ENCODE measurements around the gene CFAP141. TPM values are rescaled to one million over a fixed set of nuclear protein-coding genes. Genes with fewer than 3 reads are reported as not detected.
A peak's percentile ranks its signal among the peaks of the same experiment; 100 is the strongest.

The CFAP141 gene
- total and polyA plus RNA-seq, 2 donors, result not detected

DNA sequence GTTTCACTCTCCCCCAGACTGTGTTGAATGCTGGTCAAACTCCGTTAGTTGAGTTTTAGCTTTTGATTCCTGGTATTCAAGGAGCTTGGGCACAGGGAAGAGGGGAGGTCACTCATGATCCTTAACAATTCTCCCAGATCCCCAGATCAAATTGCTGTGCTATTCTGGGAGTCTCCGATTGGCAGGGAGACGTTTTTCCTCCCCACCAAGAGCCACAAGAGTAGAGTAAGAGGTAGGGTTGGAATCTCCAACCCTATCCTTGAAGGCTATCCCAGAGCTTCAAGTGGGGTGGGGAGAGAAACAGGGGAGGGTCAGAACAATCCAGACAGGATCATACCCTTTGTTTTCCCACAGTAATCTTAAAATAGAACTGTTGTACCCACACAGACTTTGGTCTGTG lies 13.7 kb downstream of the CFAP141 start:
- Histone ChIP-seq H3K4me3 (ENCODE audit: low read length in 2 of 2) (no peak overlapping the region), H3K36me3 (ENCODE audit: control insufficient read depth in 2 of 2, insufficient read depth in 2 of 2, low read length in 1 of 2) (no peaks in the 10 kb centered on the region), H3K9me3 (ENCODE audit: control insufficient read depth in 2 of 2, insufficient read depth in 1 of 2, low read length in 1 of 2) (no peaks in the 10 kb centered on the region), H3K27ac (ENCODE audit: low read depth in 1 of 2, low read length in 1 of 2) (no peak overlapping the region), H3K27me3 (ENCODE audit: control insufficient read depth in 2 of 2, insufficient read depth in 1 of 2, low read length in 1 of 2) (peaks cover 0 to 20% of the 10 kb centered on the region in 2 donors), H3K4me1 (ENCODE audit: control insufficient read depth in 2 of 2, insufficient read depth in 2 of 2, low read length in 2 of 2) (no peaks in the 10 kb centered on the region)
- WGBS, result 72% methylated on average over 3 of the region's 3 CpGs
- no peak for DNase-seq (ENCODE audit: low read depth in 6 of 9, low spot score in 9 of 9)

DNA sequence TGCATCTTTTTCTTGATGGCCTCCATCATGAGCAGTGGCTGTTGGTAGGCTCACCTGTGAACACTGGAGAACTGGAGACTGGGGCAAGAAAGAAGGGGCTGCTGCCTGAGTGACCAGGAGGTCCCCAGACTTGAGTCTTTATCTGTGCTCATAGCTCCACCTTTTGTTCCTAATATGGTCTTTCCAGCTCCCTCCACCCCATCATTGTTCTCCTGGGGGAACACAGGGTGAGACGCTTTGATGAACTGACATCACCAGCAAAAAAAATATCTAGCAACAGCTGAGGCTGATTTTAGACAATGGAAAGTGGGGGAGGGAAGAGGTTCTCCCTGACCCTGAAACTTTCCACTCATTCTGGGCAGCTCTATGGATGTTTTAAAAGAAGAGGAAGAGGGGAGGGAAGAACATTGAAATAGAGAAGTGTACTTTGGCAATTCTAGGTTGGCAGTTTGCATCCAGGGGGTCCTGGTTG lies 14.1 kb downstream of the CFAP141 start, which contains the start of gene TPM3:
Gene TPM3 (minus strand): TSS at position 111 of the 472 bp plus-strand sequence. CDS start 82 bp downstream, at position 29.
- Histone ChIP-seq H3K27ac (ENCODE audit: low read depth in 1 of 2, low read length in 1 of 2) (no peak within 1 kb of the TSS), H3K27me3 (ENCODE audit: control insufficient read depth in 2 of 2, insufficient read depth in 1 of 2, low read length in 1 of 2) (peaks cover 0 to 20% of the 10 kb centered on the region in 2 donors), H3K4me3 (ENCODE audit: low read length in 2 of 2) (no peak within 1 kb of the TSS), H3K36me3 (ENCODE audit: control insufficient read depth in 2 of 2, insufficient read depth in 2 of 2, low read length in 1 of 2) (no peaks in the 10 kb centered on the region), H3K4me1 (ENCODE audit: control insufficient read depth in 2 of 2, insufficient read depth in 2 of 2, low read length in 2 of 2) (no peaks in the 10 kb centered on the region), H3K9me3 (ENCODE audit: control insufficient read depth in 2 of 2, insufficient read depth in 1 of 2, low read length in 1 of 2) (no peaks in the 10 kb centered on the region)
- DNase-seq (ENCODE audit: low read depth in 6 of 9, low spot score in 9 of 9), result no peak
- WGBS, result 56% methylated on average over 1 of the region's 1 CpG

GRCh38 chr1:154190550-154190949 lies 15.6 kb downstream of the CFAP141 start:
- Histone ChIP-seq H3K36me3 (ENCODE audit: control insufficient read depth in 2 of 2, insufficient read depth in 2 of 2, low read length in 1 of 2) (no peaks in the 10 kb centered on the region), H3K27me3 (ENCODE audit: control insufficient read depth in 2 of 2, insufficient read depth in 1 of 2, low read length in 1 of 2) (peaks cover 0 to 20% of the 10 kb centered on the region in 2 donors), H3K4me1 (ENCODE audit: control insufficient read depth in 2 of 2, insufficient read depth in 2 of 2, low read length in 2 of 2) (no peaks in the 10 kb centered on the region), H3K27ac (ENCODE audit: low read depth in 1 of 2, low read length in 1 of 2) (no peak overlapping the region), H3K4me3 (ENCODE audit: low read length in 2 of 2) (no peak overlapping the region), H3K9me3 (ENCODE audit: control insufficient read depth in 2 of 2, insufficient read depth in 1 of 2, low read length in 1 of 2) (no peaks in the 10 kb centered on the region)
- no peak for DNase-seq (ENCODE audit: low read depth in 6 of 9, low spot score in 9 of 9)
- 87% methylated on average over 1 of the region's 1 CpG for WGBS

- H3K9me3 ChIP-seq (ENCODE audit: control insufficient read depth in 2 of 2, insufficient read depth in 1 of 2, low read length in 1 of 2), result peaks cover 0 to 4% of the 10 kb centered on the region in 2 donors
- peaks cover 0 to 6% of the 10 kb centered on the region in 2 donors for H3K27me3 ChIP-seq (ENCODE audit: control insufficient read depth in 2 of 2, insufficient read depth in 1 of 2, low read length in 1 of 2)
- peaks cover 2 to 8% of the 10 kb centered on the region in 2 donors for H3K4me1 ChIP-seq (ENCODE audit: control insufficient read depth in 2 of 2, insufficient read depth in 2 of 2, low read length in 2 of 2)
- DNase-seq (ENCODE audit: low read depth in 6 of 9, low spot score in 9 of 9), result no peak
- H3K27ac ChIP-seq (ENCODE audit: low read depth in 1 of 2, low read length in 1 of 2), result no peak overlapping the region
- no peak overlapping the region for H3K4me3 ChIP-seq (ENCODE audit: low read length in 2 of 2)
- no peaks in the 10 kb centered on the region for H3K36me3 ChIP-seq (ENCODE audit: control insufficient read depth in 2 of 2, insufficient read depth in 2 of 2, low read length in 1 of 2)
- WGBS, result 79% methylated on average over 2 of the region's 2 CpGs
These were observed 19.2 kb downstream of the CFAP141 start for GRCh38 chr1:154186852-154187501.

DNA sequence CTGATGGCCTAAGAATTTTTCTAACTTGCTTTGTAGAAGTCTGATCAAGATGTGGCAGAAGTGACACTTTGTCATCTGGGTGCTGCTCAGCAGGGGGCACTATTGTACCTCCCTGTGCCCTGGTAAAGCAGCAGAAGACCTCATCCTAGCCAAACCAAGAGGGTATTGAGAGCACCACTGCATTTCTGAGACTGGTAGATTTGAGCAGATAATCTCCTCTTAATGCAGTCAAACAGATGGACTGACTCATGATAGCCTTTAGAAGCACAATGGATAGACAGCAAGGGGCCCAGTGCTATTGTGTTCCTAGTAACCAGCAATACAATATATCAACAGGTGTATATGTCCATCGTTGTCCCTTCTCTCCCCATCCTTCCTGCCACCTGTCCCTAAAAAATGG lies 20.0 kb downstream of the CFAP141 start:
- no peak overlapping the region for H3K4me3 ChIP-seq (ENCODE audit: low read length in 2 of 2)
- H3K4me1 ChIP-seq (ENCODE audit: control insufficient read depth in 2 of 2, insufficient read depth in 2 of 2, low read length in 2 of 2), result peaks cover 4 to 16% of the 10 kb centered on the region in 2 donors
- 85% methylated on average over 1 of the region's 1 CpG for WGBS
- H3K36me3 ChIP-seq (ENCODE audit: control insufficient read depth in 2 of 2, insufficient read depth in 2 of 2, low read length in 1 of 2), result no peaks in the 10 kb centered on the region
- peaks cover 0 to under 1% of the 10 kb centered on the region in 2 donors for H3K27me3 ChIP-seq (ENCODE audit: control insufficient read depth in 2 of 2, insufficient read depth in 1 of 2, low read length in 1 of 2)
- peaks cover 0 to 4% of the 10 kb centered on the region in 2 donors for H3K9me3 ChIP-seq (ENCODE audit: control insufficient read depth in 2 of 2, insufficient read depth in 1 of 2, low read length in 1 of 2)
- DNase-seq (ENCODE audit: low read depth in 6 of 9, low spot score in 9 of 9), result peak in 8 of 9 donors; percentile 26 to 69 (median 44)
- H3K27ac ChIP-seq (ENCODE audit: low read depth in 1 of 2, low read length in 1 of 2), result no peak overlapping the region

GRCh38 chr1:154183046-154183915 lies 22.9 kb downstream of the CFAP141 start:
- H3K27me3 ChIP-seq (ENCODE audit: control insufficient read depth in 2 of 2, insufficient read depth in 1 of 2, low read length in 1 of 2), result no peaks in the 10 kb centered on the region
- H3K4me3 ChIP-seq (ENCODE audit: low read length in 2 of 2), result peak overlapping the region; percentile 62 to 94
- peaks cover 28 to 41% of the 10 kb centered on the region in 2 donors for H3K4me1 ChIP-seq (ENCODE audit: control insufficient read depth in 2 of 2, insufficient read depth in 2 of 2, low read length in 2 of 2)
- DNase-seq (ENCODE audit: low read depth in 6 of 9, low spot score in 9 of 9), result peak; percentile 82 to 95 (median 89)
- peaks cover 6 to 14% of the 10 kb centered on the region in 2 donors for H3K36me3 ChIP-seq (ENCODE audit: control insufficient read depth in 2 of 2, insufficient read depth in 2 of 2, low read length in 1 of 2)
- WGBS, result 6% methylated on average over 39 of the region's 41 CpGs
- H3K27ac ChIP-seq (ENCODE audit: low read depth in 1 of 2, low read length in 1 of 2), result peak overlapping the region; percentile 91 to 93
- H3K9me3 ChIP-seq (ENCODE audit: control insufficient read depth in 2 of 2, insufficient read depth in 1 of 2, low read length in 1 of 2), result peaks cover 0 to 4% of the 10 kb centered on the region in 2 donors

GRCh38 chr1:154182344-154183045 lies 23.6 kb downstream of the CFAP141 start:
- peak; percentile 40 to 87 (median 66) for DNase-seq (ENCODE audit: low read depth in 6 of 9, low spot score in 9 of 9)
- peaks cover 36 to 47% of the 10 kb centered on the region in 2 donors for H3K4me1 ChIP-seq (ENCODE audit: control insufficient read depth in 2 of 2, insufficient read depth in 2 of 2, low read length in 2 of 2)
- H3K27ac ChIP-seq (ENCODE audit: low read depth in 1 of 2, low read length in 1 of 2), result peak overlapping the region; percentile 91 to 93
- peaks cover 0 to 4% of the 10 kb centered on the region in 2 donors for H3K9me3 ChIP-seq (ENCODE audit: control insufficient read depth in 2 of 2, insufficient read depth in 1 of 2, low read length in 1 of 2)
- peaks cover 7 to 19% of the 10 kb centered on the region in 2 donors for H3K36me3 ChIP-seq (ENCODE audit: control insufficient read depth in 2 of 2, insufficient read depth in 2 of 2, low read length in 1 of 2)
- under 1% methylated on average over 35 of the region's 35 CpGs for WGBS
- peak overlapping the region; percentile 62 to 94 for H3K4me3 ChIP-seq (ENCODE audit: low read length in 2 of 2)
- H3K27me3 ChIP-seq (ENCODE audit: control insufficient read depth in 2 of 2, insufficient read depth in 1 of 2, low read length in 1 of 2), result no peaks in the 10 kb centered on the region

DNA sequence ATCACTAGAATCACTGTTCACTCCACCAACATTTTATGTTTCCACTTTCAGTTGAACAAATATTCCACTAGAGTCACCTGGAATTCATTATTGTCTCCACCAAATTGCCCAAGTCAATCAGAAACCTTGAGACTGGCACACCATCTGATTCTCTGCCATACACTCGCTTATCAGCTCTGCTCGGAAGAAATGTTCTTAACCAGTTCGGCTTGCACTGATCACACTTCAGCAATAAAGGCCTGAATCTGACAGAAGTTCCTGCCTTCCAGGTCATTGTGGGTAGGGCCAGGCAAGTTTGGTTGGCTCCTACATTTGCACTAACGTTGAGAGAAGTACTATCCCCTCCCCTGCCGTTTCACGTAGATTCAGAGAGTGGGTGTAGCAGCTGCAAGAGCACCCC lies 24.2 kb downstream of the CFAP141 start:
- WGBS, result under 1% methylated on average over 6 of the region's 6 CpGs

More for the DNA sequence above, 24.2 kb downstream of the CFAP141 start:
- no peaks in the 10 kb centered on the region for H3K27me3 ChIP-seq (ENCODE audit: control insufficient read depth in 2 of 2, insufficient read depth in 1 of 2, low read length in 1 of 2)
- peak overlapping the region; percentile 62 to 94 for H3K4me3 ChIP-seq (ENCODE audit: low read length in 2 of 2)
- H3K4me1 ChIP-seq (ENCODE audit: control insufficient read depth in 2 of 2, insufficient read depth in 2 of 2, low read length in 2 of 2), result peaks cover 40 to 53% of the 10 kb centered on the region in 2 donors
- H3K27ac ChIP-seq (ENCODE audit: low read depth in 1 of 2, low read length in 1 of 2), result peak overlapping the region; percentile 91 to 93
- H3K9me3 ChIP-seq (ENCODE audit: control insufficient read depth in 2 of 2, insufficient read depth in 1 of 2, low read length in 1 of 2), result peaks cover 0 to 4% of the 10 kb centered on the region in 2 donors
- peaks cover 10 to 24% of the 10 kb centered on the region in 2 donors for H3K36me3 ChIP-seq (ENCODE audit: control insufficient read depth in 2 of 2, insufficient read depth in 2 of 2, low read length in 1 of 2)
- DNase-seq (ENCODE audit: low read depth in 6 of 9, low spot score in 9 of 9), result no peak

Data from thymus (tissue), 11 donors.